KMS-11 (cell line): Measurements from ENCODE around the gene RAB44.

Experiments
- H2AFZ ChIP-seq: fragments of 200-600 bp; sonication (generic); 2 replicates; pipeline ENCODE4 v1.6.1; 2016; ENCODE audit warnings: antibody characterized with exemption, mixed run types, low read depth
- H3K27ac ChIP-seq: fragments of 200-600 bp; sonication (generic); 2 replicates; pipeline ENCODE4 v1.6.1; 2016; ENCODE audit warnings: mild to moderate bottlenecking, mixed run types
- H3K27me3 ChIP-seq: fragments of 200-600 bp; sonication (generic); 2 replicates; pipeline ENCODE4 v1.6.1; 2017; ENCODE audit warnings: mild to moderate bottlenecking, low read depth, mixed run types, moderate library complexity; ENCODE audit not compliant: insufficient read depth
- H3K36me3 ChIP-seq: fragments of 200-600 bp; sonication (generic); 2 replicates; pipeline ENCODE4 v1.6.1; 2017; ENCODE audit warnings: mild to moderate bottlenecking, mixed run types; ENCODE audit not compliant: insufficient read depth
- H3K4me1 ChIP-seq: fragments of 200-600 bp; sonication (generic); 2 replicates; pipeline ENCODE4 v1.6.1; 2016; ENCODE audit warnings: mild to moderate bottlenecking, low read depth, mixed run types; ENCODE audit not compliant: poor library complexity, severe bottlenecking
- H3K4me2 ChIP-seq: fragments of 200-600 bp; sonication (generic); 2 replicates; pipeline ENCODE4 v1.7.0; 2016; ENCODE audit warnings: mild to moderate bottlenecking, mixed run types
- H3K4me3 ChIP-seq: fragments of 200-600 bp; sonication (generic); IDR thresholded peaks from 2 replicates; pipeline ENCODE4 v1.6.1; 2017; ENCODE audit warnings: low read depth, low read length, mixed read lengths; ENCODE audit not compliant: insufficient read depth
- H3K79me2 ChIP-seq: fragments of 200-600 bp; sonication (generic); 2 replicates; pipeline ENCODE4 v1.6.1; 2016; ENCODE audit warnings: low read depth, mixed run types; ENCODE audit not compliant: insufficient read depth
- H3K9ac ChIP-seq: fragments of 200-600 bp; sonication (generic); 2 replicates; pipeline ENCODE4 v1.6.1; 2016; ENCODE audit warnings: mild to moderate bottlenecking, mixed run types
- H4K20me1 ChIP-seq: fragments of 200-600 bp; sonication (generic); 2 replicates; pipeline ENCODE4 v1.6.1; 2016; ENCODE audit warnings: mild to moderate bottlenecking, mixed run types; ENCODE audit not compliant: insufficient read depth
- TF ChIP-seq, protein P1 (sequence below): fragments of 200-600 bp; sonication (generic); conservative IDR thresholded peaks from 2 replicates; pipeline ENCODE4 v1.6.1; 2017; ENCODE audit warnings: low read depth, mild to moderate bottlenecking, antibody characterized with exemption, low read length, moderate library complexity, mixed read lengths

The RAB44 gene

GRCh38 chr6:36685166-36685924, 12.3 kb upstream of the RAB44 start:
- no peak overlapping the region for H3K4me2 ChIP-seq
- H3K79me2 ChIP-seq = no peaks in the 10 kb centered on the region
- H3K27me3 ChIP-seq = peaks cover 7% of the 10 kb centered on the region
- no peak overlapping the region for H3K9ac ChIP-seq
- H3K27ac ChIP-seq = no peak overlapping the region
- H3K4me3 ChIP-seq = no peak overlapping the region
- TF ChIP-seq, protein P1, sequence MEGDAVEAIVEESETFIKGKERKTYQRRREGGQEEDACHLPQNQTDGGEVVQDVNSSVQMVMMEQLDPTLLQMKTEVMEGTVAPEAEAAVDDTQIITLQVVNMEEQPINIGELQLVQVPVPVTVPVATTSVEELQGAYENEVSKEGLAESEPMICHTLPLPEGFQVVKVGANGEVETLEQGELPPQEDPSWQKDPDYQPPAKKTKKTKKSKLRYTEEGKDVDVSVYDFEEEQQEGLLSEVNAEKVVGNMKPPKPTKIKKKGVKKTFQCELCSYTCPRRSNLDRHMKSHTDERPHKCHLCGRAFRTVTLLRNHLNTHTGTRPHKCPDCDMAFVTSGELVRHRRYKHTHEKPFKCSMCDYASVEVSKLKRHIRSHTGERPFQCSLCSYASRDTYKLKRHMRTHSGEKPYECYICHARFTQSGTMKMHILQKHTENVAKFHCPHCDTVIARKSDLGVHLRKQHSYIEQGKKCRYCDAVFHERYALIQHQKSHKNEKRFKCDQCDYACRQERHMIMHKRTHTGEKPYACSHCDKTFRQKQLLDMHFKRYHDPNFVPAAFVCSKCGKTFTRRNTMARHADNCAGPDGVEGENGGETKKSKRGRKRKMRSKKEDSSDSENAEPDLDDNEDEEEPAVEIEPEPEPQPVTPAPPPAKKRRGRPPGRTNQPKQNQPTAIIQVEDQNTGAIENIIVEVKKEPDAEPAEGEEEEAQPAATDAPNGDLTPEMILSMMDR = no peak
- H3K4me1 ChIP-seq = peaks cover 16% of the 10 kb centered on the region
- H4K20me1 ChIP-seq = no peaks in the 10 kb centered on the region
- no peaks in the 10 kb centered on the region for H3K36me3 ChIP-seq
- H2AFZ ChIP-seq = no peak overlapping the region

DNA sequence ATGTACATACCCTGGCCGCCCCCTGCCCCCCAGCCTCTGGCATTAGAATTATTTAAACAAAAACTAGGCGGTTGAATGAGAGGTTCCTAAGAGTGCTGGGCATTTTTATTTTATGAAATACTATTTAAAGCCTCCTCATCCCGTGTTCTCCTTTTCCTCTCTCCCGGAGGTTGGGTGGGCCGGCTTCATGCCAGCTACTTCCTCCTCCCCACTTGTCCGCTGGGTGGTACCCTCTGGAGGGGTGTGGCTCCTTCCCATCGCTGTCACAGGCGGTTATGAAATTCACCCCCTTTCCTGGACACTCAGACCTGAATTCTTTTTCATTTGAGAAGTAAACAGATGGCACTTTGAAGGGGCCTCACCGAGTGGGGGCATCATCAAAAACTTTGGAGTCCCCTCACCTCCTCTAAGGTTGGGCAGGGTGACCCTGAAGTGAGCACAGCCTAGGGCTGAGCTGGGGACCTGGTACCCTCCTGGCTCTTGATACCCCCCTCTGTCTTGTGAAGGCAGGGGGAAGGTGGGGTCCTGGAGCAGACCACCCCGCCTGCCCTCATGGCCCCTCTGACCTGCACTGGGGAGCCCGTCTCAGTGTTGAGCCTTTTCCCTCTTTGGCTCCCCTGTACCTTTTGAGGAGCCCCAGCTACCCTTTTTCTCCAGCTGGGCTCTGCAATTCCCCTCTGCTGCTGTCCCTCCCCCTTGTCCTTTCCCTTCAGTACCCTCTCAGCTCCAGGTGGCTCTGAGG, 11.5 kb upstream of the RAB44 start:
- no peaks in the 10 kb centered on the region for H4K20me1 ChIP-seq
- H3K4me1 ChIP-seq = peaks cover 10% of the 10 kb centered on the region
- H2AFZ ChIP-seq = no peak overlapping the region
- no peaks in the 10 kb centered on the region for H3K79me2 ChIP-seq
- no peak overlapping the region for H3K4me2 ChIP-seq
- no peak overlapping the region for H3K27ac ChIP-seq
- no peak overlapping the region for H3K9ac ChIP-seq
- TF ChIP-seq, protein P1 = no peak
- no peaks in the 10 kb centered on the region for H3K36me3 ChIP-seq
- H3K4me3 ChIP-seq = no peak overlapping the region
- H3K27me3 ChIP-seq = no peaks in the 10 kb centered on the region; the same call in 1 of the 2 replicates

- Histone ChIP-seq H3K4me3 (no peak overlapping the region), H3K9ac (no peak overlapping the region), H3K4me2 (no peak overlapping the region), H3K36me3 (no peaks in the 10 kb centered on the region), H2AFZ (no peak overlapping the region), H4K20me1 (no peaks in the 10 kb centered on the region), H3K79me2 (no peaks in the 10 kb centered on the region), H3K27ac (no peak overlapping the region), H3K4me1 (peaks cover 2% of the 10 kb centered on the region), H3K27me3 (no peaks in the 10 kb centered on the region; the same call in 1 of the 2 replicates)
- TF ChIP-seq, protein P1 = no peak
These were observed 10.7 kb upstream of the RAB44 start for GRCh38 chr6:36686668-36687513.

GRCh38 chr6:36688063-36688738, 9.4 kb upstream of the RAB44 start:
- Histone ChIP-seq H3K79me2 (no peaks in the 10 kb centered on the region), H4K20me1 (no peaks in the 10 kb centered on the region), H3K36me3 (no peaks in the 10 kb centered on the region), H3K27ac (no peak overlapping the region), H3K4me1 (no peaks in the 10 kb centered on the region), H3K4me2 (no peak overlapping the region), H3K9ac (no peak overlapping the region), H3K27me3 (no peaks in the 10 kb centered on the region; the same call in 1 of the 2 replicates), H3K4me3 (no peak overlapping the region), H2AFZ (no peak overlapping the region)
- TF ChIP-seq, protein P1 = no peak
